ENCODE results near the gene ZNF385D. TPM values are rescaled to one million over a fixed set of nuclear protein-coding genes. Genes with fewer than 3 reads are reported as not detected.

Gene ZNF385D
- polyA plus RNA-seq, 1 donor (not counting 4 experiments of a cell fraction or from before 2014, with no cell fraction given), result 0.46 TPM

DNA sequence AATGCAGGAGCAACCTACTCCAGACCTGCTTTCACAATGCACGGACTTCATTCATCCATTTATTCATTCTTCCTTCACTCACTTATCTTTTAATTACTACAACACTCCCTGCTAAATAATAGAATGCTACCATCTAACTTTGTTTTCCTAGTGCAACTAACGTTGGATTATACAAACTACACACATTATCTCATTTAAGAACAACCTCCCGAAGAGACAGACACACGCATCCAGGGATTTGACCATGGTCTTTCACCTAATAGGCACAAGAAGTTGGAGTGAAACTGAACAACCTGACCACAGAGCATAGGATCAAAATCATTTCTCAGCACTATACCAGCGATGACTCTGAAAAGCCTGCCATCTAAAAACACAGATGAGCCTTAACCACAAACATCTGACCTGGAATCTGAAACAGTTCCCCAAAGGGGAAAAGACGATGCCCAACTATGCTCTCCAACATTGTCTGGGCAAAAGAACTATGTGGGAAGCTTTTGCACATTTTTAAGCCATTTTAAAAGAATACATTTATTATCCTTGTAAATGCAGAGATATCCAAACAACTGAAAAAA lies 21.0 kb downstream of the ZNF385D start:
- no peak for DNase-seq (ENCODE audit: low read depth, low spot score)
- Histone ChIP-seq H3K27me3 (ENCODE audit: control insufficient read depth, extremely low read depth, insufficient read depth, low read length) (no peaks in the 10 kb centered on the region), H3K9me1 (ENCODE audit: control insufficient read depth, extremely low read depth, insufficient read depth, low read length) (no peaks in the 10 kb centered on the region), H2AFZ (ENCODE audit: control insufficient read depth, low read length) (no peak overlapping the region), H3K4me3 (ENCODE audit: control insufficient read depth in 2 of 3, extremely low read depth in 1 of 3, insufficient read depth in 2 of 3, low read depth in 1 of 3, low read length in 3 of 3) (no peak overlapping the region), H3K9me3 (ENCODE audit: control insufficient read depth, low read depth, low read length) (no peaks in the 10 kb centered on the region), H3K79me2 (ENCODE audit: control insufficient read depth, insufficient read depth, low read length) (no peaks in the 10 kb centered on the region), H3K4me1 (ENCODE audit: control insufficient read depth, extremely low read depth, insufficient read depth, low read length) (no peaks in the 10 kb centered on the region), H3K36me3 (ENCODE audit: control insufficient read depth in 2 of 2, extremely low read depth in 1 of 2, insufficient read depth in 2 of 2, low read length in 2 of 2) (no peaks in the 10 kb centered on the region), H4K20me1 (ENCODE audit: control insufficient read depth, extremely low read depth, insufficient read depth, low read length) (no peaks in the 10 kb centered on the region), H3K4me2 (ENCODE audit: control insufficient read depth, extremely low read depth, insufficient read depth, low read depth, low read length) (no peak overlapping the region), H3K27ac (ENCODE audit: control insufficient read depth, insufficient read depth, low read length) (no peak overlapping the region), H3K9ac (ENCODE audit: control insufficient read depth, extremely low read depth, insufficient read depth, low read length) (no peak overlapping the region)
- TF ChIP-seq EZH2 (IDR thresholded peaks at IDR 0.05; ENCODE audit: low read length), result no peak
- TF ChIP-seq, protein P1, sequence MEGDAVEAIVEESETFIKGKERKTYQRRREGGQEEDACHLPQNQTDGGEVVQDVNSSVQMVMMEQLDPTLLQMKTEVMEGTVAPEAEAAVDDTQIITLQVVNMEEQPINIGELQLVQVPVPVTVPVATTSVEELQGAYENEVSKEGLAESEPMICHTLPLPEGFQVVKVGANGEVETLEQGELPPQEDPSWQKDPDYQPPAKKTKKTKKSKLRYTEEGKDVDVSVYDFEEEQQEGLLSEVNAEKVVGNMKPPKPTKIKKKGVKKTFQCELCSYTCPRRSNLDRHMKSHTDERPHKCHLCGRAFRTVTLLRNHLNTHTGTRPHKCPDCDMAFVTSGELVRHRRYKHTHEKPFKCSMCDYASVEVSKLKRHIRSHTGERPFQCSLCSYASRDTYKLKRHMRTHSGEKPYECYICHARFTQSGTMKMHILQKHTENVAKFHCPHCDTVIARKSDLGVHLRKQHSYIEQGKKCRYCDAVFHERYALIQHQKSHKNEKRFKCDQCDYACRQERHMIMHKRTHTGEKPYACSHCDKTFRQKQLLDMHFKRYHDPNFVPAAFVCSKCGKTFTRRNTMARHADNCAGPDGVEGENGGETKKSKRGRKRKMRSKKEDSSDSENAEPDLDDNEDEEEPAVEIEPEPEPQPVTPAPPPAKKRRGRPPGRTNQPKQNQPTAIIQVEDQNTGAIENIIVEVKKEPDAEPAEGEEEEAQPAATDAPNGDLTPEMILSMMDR (optimal IDR thresholded peaks at IDR 0.05 in 1 of 3, IDR thresholded peaks at IDR 0.05 in 1 of 3, conservative IDR thresholded peaks at IDR 0.05 in 1 of 3; ENCODE audit: extremely low read depth in 1 of 3, insufficient read depth in 2 of 3, low read length in 3 of 3), result no peak
- FAIRE-seq, result no peak
- dilution Hi-C loops (cut with MboI; ENCODE audit: extremely low pct_ligation_motif_present, low sequenced_read_pairs), result no loop called here

DNA sequence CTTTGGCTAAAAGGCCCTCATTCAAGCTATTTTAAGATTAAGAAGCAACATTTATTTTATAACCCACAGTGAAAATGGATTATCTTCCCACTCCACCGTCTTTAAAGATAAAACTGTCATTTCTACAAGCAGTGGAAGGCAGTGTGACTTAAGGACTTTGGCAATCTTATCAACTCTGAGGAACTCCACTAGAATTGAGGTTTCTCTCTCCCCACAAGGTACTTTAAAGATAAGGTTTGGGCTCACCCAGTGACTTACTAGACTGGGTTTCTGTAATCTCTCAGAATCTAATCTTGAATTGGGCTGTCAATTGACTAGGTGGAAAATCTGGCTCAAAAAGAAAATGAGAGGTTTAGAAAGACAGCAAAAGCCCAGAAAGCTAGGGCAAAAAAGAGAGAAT lies 21.7 kb downstream of the ZNF385D start:
- H3K36me3 ChIP-seq (ENCODE audit: control insufficient read depth in 2 of 2, extremely low read depth in 1 of 2, insufficient read depth in 2 of 2, low read length in 2 of 2), result no peaks in the 10 kb centered on the region
- no peak overlapping the region for H3K9ac ChIP-seq (ENCODE audit: control insufficient read depth, extremely low read depth, insufficient read depth, low read length)
- H3K4me3 ChIP-seq (ENCODE audit: control insufficient read depth in 2 of 3, extremely low read depth in 1 of 3, insufficient read depth in 2 of 3, low read depth in 1 of 3, low read length in 3 of 3), result no peak overlapping the region
- FAIRE-seq (no peak), DNase-seq (ENCODE audit: low read depth, low spot score) (no peak)
- no peaks in the 10 kb centered on the region for H3K9me3 ChIP-seq (ENCODE audit: control insufficient read depth, low read depth, low read length)
- no peaks in the 10 kb centered on the region for H3K9me1 ChIP-seq (ENCODE audit: control insufficient read depth, extremely low read depth, insufficient read depth, low read length)
- no peaks in the 10 kb centered on the region for H3K79me2 ChIP-seq (ENCODE audit: control insufficient read depth, insufficient read depth, low read length)
- H2AFZ ChIP-seq (ENCODE audit: control insufficient read depth, low read length), result no peak overlapping the region
- H3K4me1 ChIP-seq (ENCODE audit: control insufficient read depth, extremely low read depth, insufficient read depth, low read length), result no peaks in the 10 kb centered on the region
- H3K27me3 ChIP-seq (ENCODE audit: control insufficient read depth, extremely low read depth, insufficient read depth, low read length), result no peaks in the 10 kb centered on the region
- dilution Hi-C loops (cut with MboI; ENCODE audit: extremely low pct_ligation_motif_present, low sequenced_read_pairs), result no loop called here
- H4K20me1 ChIP-seq (ENCODE audit: control insufficient read depth, extremely low read depth, insufficient read depth, low read length), result no peaks in the 10 kb centered on the region
- H3K4me2 ChIP-seq (ENCODE audit: control insufficient read depth, extremely low read depth, insufficient read depth, low read depth, low read length), result no peak overlapping the region
- no peak overlapping the region for H3K27ac ChIP-seq (ENCODE audit: control insufficient read depth, insufficient read depth, low read length)
- TF ChIP-seq, protein P1 (optimal IDR thresholded peaks at IDR 0.05 in 1 of 3, IDR thresholded peaks at IDR 0.05 in 1 of 3, conservative IDR thresholded peaks at IDR 0.05 in 1 of 3; ENCODE audit: extremely low read depth in 1 of 3, insufficient read depth in 2 of 3, low read length in 3 of 3), result no peak

All from keratinocyte (primary cell).